IMR-90 (cell line): ENCODE measurements around the gene KLK8. TPM values are rescaled to one million over a fixed set of nuclear protein-coding genes. Genes with fewer than 3 reads are reported as not detected.

ENCODE experiments used
- ATAC-seq: fragments of 200-7000 bp; cut with Tn5 transposase; 2 replicates; pipeline ENCODE4 v1.9.1; 2020; ENCODE audit warnings: low read depth, mild to moderate bottlenecking, moderate library complexity
- BruUV-seq: library from RNA; stranded (reverse); fragments of 400-500 nt; replicated peaks from 2 replicates; lab custom pipeline; 2021; lab: Mats Ljungman, UMichigan
- CTCF ChIA-PET: fragments of 300-600 bp; formaldehyde crosslinking; extraction: SDS; loops from one replicate; lab custom pipeline; 2021; ENCODE audit warnings: antibody characterized with exemption; lab: Yijun Ruan, JAX
- POLR2A ChIA-PET: fragments of 300-600 bp; sonication (Branson Sonifier 250); formaldehyde crosslinking; loops from one replicate; lab custom pipeline; 2022; ENCODE audit warnings: antibody characterized with exemption; ENCODE audit not compliant: unreplicated experiment; lab: Charles Lee
- DNase-seq: peaks from one replicate; pipeline ENCODE4 v3.0.0; 2013
- H2AFZ ChIP-seq: replicated peaks from 2 replicates; pipeline ENCODE3; 2013; ENCODE audit warnings: low read length, mild to moderate bottlenecking; ENCODE audit not compliant: poor library complexity
- H2AK5ac ChIP-seq: 2 replicates; pipeline ENCODE4 v1.6.1; 2013; ENCODE audit warnings: low read depth, low read length, inconsistent platforms
- H2AK9ac ChIP-seq: replicated peaks from 2 replicates; pipeline ENCODE3; 2013; ENCODE audit warnings: mild to moderate bottlenecking, low read depth, low read length, moderate library complexity; ENCODE audit not compliant: poor library complexity
- H2BK120ac ChIP-seq: 2 replicates; pipeline ENCODE4 v1.6.1; 2013; ENCODE audit warnings: low read depth, low read length, inconsistent platforms
- H2BK15ac ChIP-seq: 3 replicates; pipeline ENCODE4 v1.6.1; 2013; ENCODE audit warnings: low read depth, low read length, inconsistent platforms
- H2BK20ac ChIP-seq: 2 replicates; pipeline ENCODE4 v1.6.1; 2013; ENCODE audit warnings: low read depth, mild to moderate bottlenecking, inconsistent platforms, low read length, moderate library complexity
- H2BK5ac ChIP-seq: 2 replicates; pipeline ENCODE4 v1.6.1; 2013; ENCODE audit warnings: mild to moderate bottlenecking, low read depth, low read length, inconsistent platforms; ENCODE audit not compliant: poor library complexity, severe bottlenecking
- H3K14ac ChIP-seq: replicated peaks from 2 replicates; pipeline ENCODE4 v1.6.1; 2013; ENCODE audit warnings: low read depth, low read length, inconsistent platforms
- H3K18ac ChIP-seq: 2 replicates; pipeline ENCODE4 v1.6.1; 2013; ENCODE audit warnings: low read depth, low read length, control low read depth
- H3K23ac ChIP-seq: 2 replicates; pipeline ENCODE4 v1.6.1; 2013; ENCODE audit warnings: low read depth, low read length, inconsistent platforms
- H3K27ac ChIP-seq: 2 replicates; pipeline ENCODE4 v1.5.1; 2013; ENCODE audit warnings: mild to moderate bottlenecking, control low read depth, low read length; ENCODE audit not compliant: insufficient read depth
- H3K27me3 ChIP-seq: 2 replicates; pipeline ENCODE4 v1.6.1; 2013; ENCODE audit warnings: low read length; ENCODE audit not compliant: control insufficient read depth, insufficient read depth
- H3K36me3 ChIP-seq: 2 replicates; pipeline ENCODE4 v1.6.1; 2013; ENCODE audit warnings: low read length, mixed read lengths; ENCODE audit not compliant: control insufficient read depth, insufficient read depth
- H3K4ac ChIP-seq: 2 replicates; pipeline ENCODE4 v1.6.1; 2013; ENCODE audit warnings: low read depth, low read length, inconsistent platforms
- H3K4me1 ChIP-seq: 2 replicates; pipeline ENCODE4 v1.6.1; 2013; ENCODE audit warnings: low read length, mixed read lengths; ENCODE audit not compliant: control insufficient read depth, insufficient read depth
- H3K4me2 ChIP-seq: 2 replicates; pipeline ENCODE4 v1.6.1; 2013; ENCODE audit warnings: low read depth, mild to moderate bottlenecking, control low read depth, low read length, moderate library complexity
- H3K4me3 ChIP-seq: 2 replicates; pipeline ENCODE4 v1.5.1; 2013; ENCODE audit warnings: low read depth, mild to moderate bottlenecking, control low read depth, low read length, moderate library complexity; ENCODE audit not compliant: insufficient read depth
- H3K56ac ChIP-seq: 2 replicates; pipeline ENCODE4 v1.6.1; 2013; ENCODE audit warnings: low read length, inconsistent platforms; ENCODE audit not compliant: insufficient read depth; ENCODE audit errors: extremely low read depth
- H3K79me1 ChIP-seq, 2 experiments: 2 replicates each; pipeline ENCODE4 v1.6.1; 2013; ENCODE audit warnings: low read length in 2 of 2, inconsistent platforms in 1 of 2, low read depth in 1 of 2
- H3K9ac ChIP-seq: 2 replicates; pipeline ENCODE4 v1.6.1; 2013; ENCODE audit warnings: low read depth, low read length, control low read depth
- H3K9me1 ChIP-seq: 2 replicates; pipeline ENCODE4 v1.6.1; 2013; ENCODE audit warnings: low read length, inconsistent platforms; ENCODE audit not compliant: insufficient read depth
- H3K9me3 ChIP-seq: 2 replicates; pipeline ENCODE4 v1.6.1; 2013; ENCODE audit warnings: low read length; ENCODE audit not compliant: control insufficient read depth, insufficient read depth
- H4K20me1 ChIP-seq: 2 replicates; pipeline ENCODE4 v1.6.1; 2013; ENCODE audit warnings: low read length, inconsistent platforms; ENCODE audit not compliant: insufficient read depth
- H4K5ac ChIP-seq: 2 replicates; pipeline ENCODE4 v1.6.1; 2013; ENCODE audit warnings: mild to moderate bottlenecking, low read depth, low read length, control low read depth
- H4K8ac ChIP-seq, 2 experiments: 2 replicates each; pipeline ENCODE4 v1.6.1; 2013; ENCODE audit warnings: low read depth in 2 of 2, low read length in 2 of 2, control low read depth in 1 of 2, inconsistent platforms in 1 of 2
- H4K91ac ChIP-seq: 2 replicates; pipeline ENCODE4 v1.6.1; 2013; ENCODE audit warnings: low read depth, low read length, inconsistent platforms; ENCODE audit not compliant: insufficient read depth
- BHLHE40 ChIP-seq: fragments of 150-350 bp; IDR thresholded peaks from 2 replicates; pipeline ENCODE4 v1.6.1; 2016; ENCODE audit warnings: mild to moderate bottlenecking, low read depth, low read length
- CEBPB ChIP-seq: IDR thresholded peaks from 2 replicates; pipeline ENCODE4 v1.6.1; 2012; ENCODE audit warnings: low read depth, low read length, improper control_type of control experiment
- CHD1 ChIP-seq: IDR thresholded peaks from 2 replicates; pipeline ENCODE4 v1.6.1; 2012; ENCODE audit warnings: low read depth, low read length, improper control_type of control experiment
- FOS ChIP-seq: fragments of 150-350 bp; IDR thresholded peaks from 2 replicates; pipeline ENCODE4 v1.6.1; 2016; ENCODE audit warnings: low read depth, low read length
- MAFK ChIP-seq: IDR thresholded peaks from 2 replicates; pipeline ENCODE4 v1.6.1; 2012; ENCODE audit warnings: low read depth, low read length, improper control_type of control experiment
- MAZ ChIP-seq: IDR thresholded peaks from 2 replicates; pipeline ENCODE4 v1.6.1; 2012; ENCODE audit warnings: low read depth, mild to moderate bottlenecking, low read length, improper control_type of control experiment, moderate library complexity, borderline replicate concordance
- POLR2A ChIP-seq: IDR thresholded peaks from 2 replicates; pipeline ENCODE4 v1.6.1; 2012; ENCODE audit warnings: mild to moderate bottlenecking, low read depth, low read length
- RAD21 ChIP-seq: IDR thresholded peaks from 2 replicates; pipeline ENCODE4 v1.6.1; 2012; ENCODE audit warnings: low read length, improper control_type of control experiment
- RCOR1 ChIP-seq: IDR thresholded peaks from 2 replicates; pipeline ENCODE4 v1.6.1; 2012; ENCODE audit warnings: mild to moderate bottlenecking, low read length, improper control_type of control experiment; ENCODE audit not compliant: insufficient replicate concordance
- SMC3 ChIP-seq: fragments of 150-350 bp; IDR thresholded peaks from 2 replicates; pipeline ENCODE4 v1.6.1; 2016; ENCODE audit warnings: low read depth, mild to moderate bottlenecking, antibody characterized with exemption, low read length, moderate library complexity
- WGBS, 2 experiments: methylation state at CpG; one replicate each; pipeline versions ENCODE4 v1.1.5 to v1.1.7; 2013; ENCODE audit warnings: missing lambda C conversion rate in 2 of 2; ENCODE audit not compliant: insufficient read length in 1 of 2; ENCODE audit errors: extremely low coverage in 2 of 2; 5-methylcytosine and 5-hydroxymethylcytosine counted together
- dilution Hi-C: fragments of 300-500 bp; cut with HindIII; formaldehyde crosslinking; loops from one replicate; pipeline ENCODE4 v1.14.3; 2018; ENCODE audit warnings: low sequenced_read_pairs; ENCODE audit not compliant: unreplicated experiment
- in situ Hi-C: fragments of 300-500 bp; cut with MboI; formaldehyde crosslinking; loops from 3 replicates; pipeline ENCODE4 v1.14.3; 2019; ENCODE audit warnings: low sequenced_read_pairs, inconsistent platforms, mixed read lengths
- intact Hi-C: fragments of 100-400 bp; cut with micrococcal nuclease; formaldehyde crosslinking; loops from 2 replicates; pipeline ENCODE4 v1.10.0; 2022
- polyA plus RNA-seq, 3 experiments: library from polyadenylated mRNA; depleted of rRNA; stranded (reverse); fragments of >200 nt; gene quantifications; 2 replicates each; pipeline ENCODE4 v1.2.3, GENCODE V29; 2012; ENCODE audit warnings: low replicate concordance in 1 of 3
- total RNA-seq: library from RNA; depleted of rRNA; stranded (reverse); fragments of >200 nt; gene quantifications from 2 replicates; pipeline ENCODE4 v1.2.3, GENCODE V29; 2012
- TF ChIP-seq, protein P1 (sequence below): conservative IDR thresholded peaks from 2 replicates; pipeline ENCODE4 v1.5.1; 2012; ENCODE audit warnings: mild to moderate bottlenecking, low read depth, low read length, improper control_type of control experiment
- TF ChIP-seq, protein P2 (sequence below): fragments of 150-350 bp; IDR thresholded peaks from 2 replicates; pipeline ENCODE4 v1.6.1; 2016; ENCODE audit warnings: low read depth, mild to moderate bottlenecking, low read length, moderate library complexity, borderline replicate concordance
- TF ChIP-seq, protein P3 (sequence below): fragments of 150-350 bp; IDR thresholded peaks from 2 replicates; pipeline ENCODE4 v1.6.1; 2017; ENCODE audit warnings: mild to moderate bottlenecking, antibody characterized with exemption, low read length, low read depth

The KLK8 gene
- total and polyA plus RNA-seq, 2 of the 4 experiments (the other 2 are of a cell fraction) = not detected

DNA sequence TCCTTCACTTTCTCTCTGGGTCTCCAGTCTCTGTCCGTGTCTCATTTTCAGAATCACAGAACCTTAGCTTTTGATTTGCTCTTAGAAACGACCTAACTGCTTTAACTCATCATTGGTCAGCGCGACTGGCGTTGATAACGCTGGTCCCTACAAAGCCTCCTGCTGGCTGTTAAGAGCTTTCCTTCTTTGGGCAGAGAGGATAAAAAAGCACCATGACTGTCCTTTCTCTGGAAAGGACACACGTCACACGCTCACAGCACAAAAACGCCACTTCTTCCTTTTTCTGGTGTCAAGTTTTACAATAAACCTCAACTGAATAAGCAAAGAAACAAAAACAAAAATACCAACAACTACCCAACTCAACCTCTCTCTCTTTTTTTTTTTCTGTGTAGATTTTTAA is 35.1 kb upstream of the KLK8 start:
- intact Hi-C loops (no loop called here), dilution Hi-C loops (no loop called here), in situ Hi-C loops (loop anchor here (10.0 kb wide), 1 partner anchor 138 kb away; no protein-coding TSS in a partner anchor)
- no peaks in the 10 kb centered on the region for H3K36me3 ChIP-seq
- WGBS, 2 experiments = 49% methylated on average over 7 of the region's 9 CpGs; no CpG with 5 or more reads in 1 of the 2 experiments
- no peak overlapping the region for H3K56ac ChIP-seq
- CTCF ChIA-PET = no interaction called here
- H4K5ac ChIP-seq = no peak overlapping the region
- no peak overlapping the region for H2BK5ac ChIP-seq
- no TSS peak for BruUV-seq
- H3K79me1 ChIP-seq = no peaks in the 10 kb centered on the region
- H2BK15ac ChIP-seq = no peak overlapping the region
- POLR2A ChIA-PET = no interaction called here
- DNase-seq (no peak), ATAC-seq (no peak)
- no peaks in the 10 kb centered on the region for H3K9me1 ChIP-seq
- H2AK9ac ChIP-seq = no peak overlapping the region
- H3K23ac ChIP-seq = no peak overlapping the region
- no peaks in the 10 kb centered on the region for H3K27me3 ChIP-seq
- no peak overlapping the region for H3K4ac ChIP-seq
- H3K27ac ChIP-seq = no peak overlapping the region
- no peak overlapping the region for H3K14ac ChIP-seq
- H2BK20ac ChIP-seq = no peak overlapping the region
- no peak overlapping the region for H4K91ac ChIP-seq
- H2AFZ ChIP-seq = no peak overlapping the region
- TF ChIP-seq CHD1 (no peak), MAZ (no peak), RCOR1 (no peak), SMC3 (no peak), POLR2A (no peak), CEBPB (no peak), BHLHE40 (no peak), RAD21 (no peak), FOS (no peak), MAFK (no peak)
- TF ChIP-seq, protein P1, sequence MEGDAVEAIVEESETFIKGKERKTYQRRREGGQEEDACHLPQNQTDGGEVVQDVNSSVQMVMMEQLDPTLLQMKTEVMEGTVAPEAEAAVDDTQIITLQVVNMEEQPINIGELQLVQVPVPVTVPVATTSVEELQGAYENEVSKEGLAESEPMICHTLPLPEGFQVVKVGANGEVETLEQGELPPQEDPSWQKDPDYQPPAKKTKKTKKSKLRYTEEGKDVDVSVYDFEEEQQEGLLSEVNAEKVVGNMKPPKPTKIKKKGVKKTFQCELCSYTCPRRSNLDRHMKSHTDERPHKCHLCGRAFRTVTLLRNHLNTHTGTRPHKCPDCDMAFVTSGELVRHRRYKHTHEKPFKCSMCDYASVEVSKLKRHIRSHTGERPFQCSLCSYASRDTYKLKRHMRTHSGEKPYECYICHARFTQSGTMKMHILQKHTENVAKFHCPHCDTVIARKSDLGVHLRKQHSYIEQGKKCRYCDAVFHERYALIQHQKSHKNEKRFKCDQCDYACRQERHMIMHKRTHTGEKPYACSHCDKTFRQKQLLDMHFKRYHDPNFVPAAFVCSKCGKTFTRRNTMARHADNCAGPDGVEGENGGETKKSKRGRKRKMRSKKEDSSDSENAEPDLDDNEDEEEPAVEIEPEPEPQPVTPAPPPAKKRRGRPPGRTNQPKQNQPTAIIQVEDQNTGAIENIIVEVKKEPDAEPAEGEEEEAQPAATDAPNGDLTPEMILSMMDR = no peak
- TF ChIP-seq, protein P2, sequence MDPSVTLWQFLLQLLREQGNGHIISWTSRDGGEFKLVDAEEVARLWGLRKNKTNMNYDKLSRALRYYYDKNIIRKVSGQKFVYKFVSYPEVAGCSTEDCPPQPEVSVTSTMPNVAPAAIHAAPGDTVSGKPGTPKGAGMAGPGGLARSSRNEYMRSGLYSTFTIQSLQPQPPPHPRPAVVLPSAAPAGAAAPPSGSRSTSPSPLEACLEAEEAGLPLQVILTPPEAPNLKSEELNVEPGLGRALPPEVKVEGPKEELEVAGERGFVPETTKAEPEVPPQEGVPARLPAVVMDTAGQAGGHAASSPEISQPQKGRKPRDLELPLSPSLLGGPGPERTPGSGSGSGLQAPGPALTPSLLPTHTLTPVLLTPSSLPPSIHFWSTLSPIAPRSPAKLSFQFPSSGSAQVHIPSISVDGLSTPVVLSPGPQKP = no peak
- TF ChIP-seq, protein P3, sequence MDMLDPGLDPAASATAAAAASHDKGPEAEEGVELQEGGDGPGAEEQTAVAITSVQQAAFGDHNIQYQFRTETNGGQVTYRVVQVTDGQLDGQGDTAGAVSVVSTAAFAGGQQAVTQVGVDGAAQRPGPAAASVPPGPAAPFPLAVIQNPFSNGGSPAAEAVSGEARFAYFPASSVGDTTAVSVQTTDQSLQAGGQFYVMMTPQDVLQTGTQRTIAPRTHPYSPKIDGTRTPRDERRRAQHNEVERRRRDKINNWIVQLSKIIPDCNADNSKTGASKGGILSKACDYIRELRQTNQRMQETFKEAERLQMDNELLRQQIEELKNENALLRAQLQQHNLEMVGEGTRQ = no peak
- H3K9ac ChIP-seq = no peak overlapping the region
- no peaks in the 10 kb centered on the region for H3K4me1 ChIP-seq
- no peak overlapping the region for H2AK5ac ChIP-seq
- H4K20me1 ChIP-seq = no peaks in the 10 kb centered on the region
- H4K8ac ChIP-seq = no peak overlapping the region
- no peak overlapping the region for H2BK120ac ChIP-seq
- no peak overlapping the region for H3K4me2 ChIP-seq
- H3K18ac ChIP-seq = no peak overlapping the region
- no peak overlapping the region for H3K4me3 ChIP-seq
- H3K9me3 ChIP-seq = peaks cover 8% of the 10 kb centered on the region; the same call in 1 of the 2 replicates
